Epithelial cell of prostate (primary cell): Measurements from ENCODE around the gene ZNF106.
A peak's percentile ranks its signal among the peaks of the same experiment; 100 is the strongest.

Experiments
- DNase-seq: peaks from one replicate; pipeline ENCODE4 v3.0.0-alpha.2; 2011; ENCODE audit warnings: low read depth, low spot score
- H3K27ac ChIP-seq: fragments of 450-650 bp; 2 replicates; pipeline ENCODE4 v1.5.1; 2017; ENCODE audit warnings: mild to moderate bottlenecking

Gene ZNF106

DNA sequence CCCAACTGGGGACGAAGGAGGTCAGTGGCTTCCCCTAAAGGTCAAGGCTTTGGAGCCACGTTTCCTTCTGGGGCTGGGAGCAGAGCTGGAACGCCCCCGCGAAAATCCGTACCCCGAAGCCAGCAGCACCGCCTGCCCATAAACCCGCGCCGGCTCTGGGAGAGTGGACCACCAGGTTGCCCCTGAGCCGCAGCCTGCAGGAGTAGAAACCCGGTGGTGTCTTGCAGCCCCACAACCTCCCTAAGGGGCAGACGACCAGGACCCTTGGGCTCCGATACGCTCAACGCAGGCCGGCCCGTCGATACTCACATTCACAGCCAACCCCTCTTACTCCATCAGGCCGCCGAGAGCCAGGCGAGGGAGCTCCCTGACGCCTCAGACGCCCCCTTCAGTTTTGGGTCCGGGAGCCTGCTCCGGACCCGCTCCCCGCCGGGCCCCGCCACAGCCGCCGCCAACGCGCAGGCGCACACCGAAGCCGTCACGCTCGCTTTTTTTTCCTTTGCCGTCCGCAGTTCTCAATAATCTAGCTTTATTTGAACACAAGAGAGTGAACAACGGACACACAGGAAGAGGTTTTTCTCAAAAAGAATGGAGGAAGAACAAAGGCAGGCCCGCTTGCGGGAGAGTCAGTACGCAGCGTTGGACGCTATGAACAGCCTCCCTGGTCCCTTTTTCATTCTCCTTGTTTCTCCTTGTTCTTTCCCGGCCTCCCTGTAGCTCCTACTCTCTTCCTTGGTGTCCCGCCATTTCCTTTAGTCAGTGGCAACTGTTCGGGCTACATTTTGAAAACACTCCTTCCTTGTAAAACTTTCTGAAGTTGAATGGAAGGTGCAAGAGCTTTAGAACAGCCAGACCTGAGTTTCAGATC lies at the start of gene ZNF106:
Gene ZNF106 (minus strand): TSS at position 471 of the 868 bp plus-strand sequence. CDS start 18,852 bp downstream, outside the sequence.
- H3K27ac ChIP-seq = peak within 1 kb of the TSS; percentile 84
- no peak for DNase-seq

GRCh38 chr15:42533246-42533645 lies 42.3 kb upstream of the ZNF106 start:
- DNase-seq = no peak

DNA sequence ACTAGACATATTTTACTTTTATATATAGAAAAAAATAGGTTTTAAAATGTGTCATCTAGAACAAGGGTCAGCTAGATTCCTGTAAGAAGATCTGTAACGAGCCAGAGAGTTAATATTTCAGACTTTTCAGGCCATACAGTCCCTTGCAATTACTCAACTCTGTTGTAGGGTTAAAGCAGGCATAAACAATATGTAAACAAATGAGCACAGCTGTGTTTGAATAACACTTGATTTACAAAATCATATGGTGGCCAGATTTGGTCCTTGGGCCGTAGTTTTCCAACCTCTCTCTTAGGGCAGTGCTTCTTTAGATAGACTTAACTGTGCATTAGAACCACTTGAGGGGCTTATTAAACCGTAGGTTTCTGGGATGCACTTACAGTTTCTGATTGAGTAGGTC lies 38.0 kb upstream of the ZNF106 start:
- DNase-seq = no peak
- H3K27ac ChIP-seq = no peak overlapping the region

More at GRCh38 chr15:42533246-42533645, 42.3 kb upstream of the ZNF106 start:
- H3K27ac ChIP-seq = no peak overlapping the region

DNA sequence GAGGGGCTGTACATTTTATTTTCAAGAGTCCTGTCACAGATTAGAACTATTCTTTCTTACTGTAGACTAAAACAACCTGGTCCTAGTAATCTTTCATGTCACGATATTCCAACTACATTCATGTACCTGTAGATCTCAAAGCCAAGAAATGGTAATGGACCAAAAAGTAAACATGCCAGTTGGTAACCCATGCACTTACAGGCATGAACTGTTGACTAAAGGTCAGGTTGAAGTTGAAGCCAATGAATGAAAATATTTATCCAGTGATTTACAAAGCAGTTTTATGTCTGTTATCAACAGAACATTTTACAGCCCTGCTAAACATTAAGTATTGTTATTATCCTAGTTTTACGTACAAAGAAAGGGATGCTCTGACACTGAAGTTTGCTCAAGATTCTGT lies 32.4 kb upstream of the ZNF106 start:
- no peak for DNase-seq

GRCh38 chr15:42511007-42511391 lies 20.1 kb upstream of the ZNF106 start:
- DNase-seq = no peak
- H3K27ac ChIP-seq = no peak overlapping the region

More for the DNA sequence above, 32.4 kb upstream of the ZNF106 start:
- H3K27ac ChIP-seq = no peak overlapping the region

DNA sequence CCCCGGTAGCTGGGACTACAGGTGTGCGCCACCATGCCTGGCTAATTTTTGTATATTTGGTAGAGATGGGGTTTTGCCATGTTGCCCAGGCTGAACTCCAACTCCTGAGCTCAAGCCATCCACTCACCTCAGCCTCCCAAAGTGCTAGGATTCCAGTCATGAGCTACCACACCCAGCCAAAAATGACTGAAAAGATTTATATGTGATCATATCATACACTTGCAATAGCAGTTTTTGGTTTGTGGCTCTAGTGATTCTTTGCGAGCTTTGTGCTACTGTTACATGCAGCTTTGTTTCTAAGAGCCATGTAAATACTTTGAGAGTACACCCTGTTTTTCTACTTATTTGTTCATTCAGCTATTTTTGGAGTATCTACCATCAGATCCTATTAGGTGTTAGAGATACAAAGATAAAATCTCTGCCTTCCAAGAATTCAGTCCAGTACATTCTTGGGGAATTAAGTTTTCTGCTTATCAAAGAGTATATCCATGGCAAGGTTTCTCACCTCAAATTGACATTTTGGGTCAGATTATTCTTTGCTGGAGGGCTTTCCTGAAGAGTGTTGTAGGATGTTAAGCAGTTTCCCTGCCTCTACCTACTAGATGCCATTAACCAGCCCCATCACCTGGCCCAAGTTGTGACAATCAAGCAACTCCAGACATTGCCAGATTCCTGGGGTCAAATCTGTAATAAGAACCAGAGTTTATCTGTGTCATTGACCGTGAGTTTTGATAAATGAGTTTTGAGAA lies 19.5 kb upstream of the ZNF106 start:
- no peak for DNase-seq
- no peak overlapping the region for H3K27ac ChIP-seq

- no peak overlapping the region for H3K27ac ChIP-seq
- DNase-seq = no peak
These were observed 17.3 kb upstream of the ZNF106 start for GRCh38 chr15:42508263-42508690.

DNA sequence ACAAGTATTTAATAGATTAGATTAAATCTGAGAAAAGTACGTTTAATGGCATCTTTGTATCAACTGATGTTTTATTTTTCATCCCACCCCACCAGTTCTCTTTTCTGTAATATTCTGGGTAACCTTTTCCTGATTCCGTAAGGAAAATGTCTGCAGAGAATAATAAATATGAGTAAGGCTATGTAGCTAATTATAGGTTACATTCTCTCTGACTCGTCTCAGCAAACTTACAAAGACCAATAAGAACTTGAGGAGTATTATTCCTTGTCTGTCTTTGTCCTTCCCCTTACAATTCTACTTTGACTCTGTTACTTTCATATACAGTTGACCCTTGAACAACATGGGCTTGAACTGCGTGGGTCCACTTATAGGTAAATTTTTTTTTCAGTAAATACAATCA lies 16.6 kb upstream of the ZNF106 start:
- H3K27ac ChIP-seq = no peak overlapping the region
- DNase-seq = no peak

DNA sequence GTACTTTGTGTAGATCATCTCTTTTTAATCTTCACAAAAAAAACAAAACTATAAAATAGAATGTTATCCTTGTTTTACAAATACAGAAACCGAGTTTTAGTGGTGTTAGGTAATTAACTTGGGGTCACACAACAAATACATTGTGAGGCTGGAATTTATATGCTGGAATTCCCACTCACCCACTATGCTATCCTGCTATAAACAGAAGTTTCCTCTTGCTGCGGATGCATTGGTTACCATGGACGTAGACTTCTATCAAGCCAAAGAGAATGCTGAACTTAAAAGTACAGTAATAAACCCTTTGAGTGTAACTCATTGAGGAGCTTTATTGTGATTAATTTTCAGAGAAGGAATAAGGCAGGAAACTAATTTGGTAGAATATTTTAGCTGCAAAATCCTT lies 13.7 kb upstream of the ZNF106 start:
- no peak for DNase-seq
- H3K27ac ChIP-seq = no peak overlapping the region

DNA sequence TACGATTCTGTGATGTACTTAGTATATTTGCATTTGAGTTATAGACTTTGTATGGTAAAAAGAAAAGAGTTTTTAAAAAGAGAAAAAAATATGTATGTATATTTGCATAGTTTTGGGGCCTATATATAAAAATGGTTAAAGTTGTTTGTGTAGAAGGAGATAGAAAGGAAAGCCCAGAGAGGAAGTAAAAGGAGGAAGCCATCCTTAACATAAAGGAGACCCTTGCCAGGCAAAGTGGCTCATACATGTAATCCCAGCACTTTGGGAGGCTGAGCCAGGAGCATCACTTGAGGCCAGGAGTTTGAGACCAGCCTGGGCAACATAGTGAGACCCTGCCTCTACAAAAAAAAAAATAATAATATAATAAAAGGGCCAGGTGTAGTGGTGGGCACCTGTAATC lies 12.9 kb upstream of the ZNF106 start:
- no peak overlapping the region for H3K27ac ChIP-seq
- no peak for DNase-seq

GRCh38 chr15:42502477-42502876 lies 11.5 kb upstream of the ZNF106 start:
- no peak for DNase-seq

GRCh38 chr15:42499858-42500609 lies 9.1 kb upstream of the ZNF106 start:
- DNase-seq = no peak
- H3K27ac ChIP-seq = peak overlapping the region; percentile 47

More at GRCh38 chr15:42502477-42502876, 11.5 kb upstream of the ZNF106 start:
- H3K27ac ChIP-seq = no peak overlapping the region

- no peak for DNase-seq
These were observed 7.5 kb upstream of the ZNF106 start for GRCh38 chr15:42498212-42499068.

DNA sequence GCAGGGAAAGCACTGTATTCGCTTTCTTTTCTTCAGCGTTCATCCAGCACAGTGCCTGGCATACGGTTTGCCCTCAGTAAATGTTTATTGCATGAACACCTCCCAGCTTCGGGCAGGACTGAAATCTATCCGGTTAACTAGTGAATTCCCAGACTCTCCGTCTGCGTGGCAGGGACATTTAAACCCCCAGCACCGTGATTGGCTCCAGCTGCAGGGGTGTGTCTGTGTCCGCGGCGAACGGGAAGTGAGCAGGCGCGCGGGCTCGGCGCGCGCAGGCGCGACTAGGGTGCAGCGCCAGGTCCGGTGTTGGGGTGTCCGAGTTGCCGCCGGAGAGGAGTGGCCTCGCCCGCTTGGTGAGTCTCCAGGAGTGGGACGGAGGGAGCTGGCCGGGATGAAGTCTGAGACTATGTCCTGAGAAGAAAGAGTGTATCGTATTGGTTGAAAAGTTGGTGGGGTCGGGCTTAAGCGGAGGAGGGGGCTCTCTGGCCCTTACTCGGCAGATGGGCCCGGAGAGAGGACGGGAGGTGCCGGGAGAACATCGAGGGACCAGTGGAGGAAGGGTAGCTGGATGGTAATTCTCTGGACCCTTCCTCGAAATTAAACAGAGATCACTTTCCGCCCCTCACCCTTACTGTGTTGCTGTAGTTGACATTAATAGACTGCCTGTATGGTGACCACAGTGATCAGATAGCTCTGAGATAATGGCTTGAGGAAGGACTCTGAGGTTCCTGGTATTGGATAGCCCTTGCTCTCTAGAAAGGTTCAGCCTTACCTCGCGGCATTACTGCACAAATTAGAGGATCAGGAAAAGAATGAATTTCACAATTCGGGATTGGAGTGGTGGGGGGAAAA lies 4.6 kb upstream of the ZNF106 start, which contains the start of gene SNAP23:
Gene SNAP23 (plus strand): TSS at position 274 of the 852 bp plus-strand sequence. CDS start 16,213 bp downstream, outside the sequence.
- H3K27ac ChIP-seq = peak within 1 kb of the TSS; percentile 97
- DNase-seq = peak; percentile 76

More at GRCh38 chr15:42498212-42499068, 7.5 kb upstream of the ZNF106 start:
- H3K27ac ChIP-seq = peak overlapping the region; percentile 47

DNA sequence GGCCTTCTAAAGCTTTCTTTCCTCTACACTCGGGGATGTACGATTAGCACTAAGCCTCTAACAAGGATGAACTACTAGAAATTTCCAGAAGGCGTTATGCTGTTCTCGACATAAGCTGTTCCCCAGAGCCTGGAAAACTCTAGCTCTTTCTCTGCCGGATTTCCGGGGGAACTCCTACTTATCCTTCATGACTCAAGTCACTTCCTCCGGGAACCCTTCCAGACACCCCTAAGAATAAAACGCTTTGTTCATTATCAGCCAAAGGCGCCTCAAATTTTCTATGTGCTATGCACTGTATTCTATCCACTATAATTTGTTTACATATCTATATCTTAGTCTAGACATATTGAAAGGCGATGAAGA lies 4.0 kb upstream of the ZNF106 start:
- peak overlapping the region; percentile 97 for H3K27ac ChIP-seq
- no peak for DNase-seq

DNA sequence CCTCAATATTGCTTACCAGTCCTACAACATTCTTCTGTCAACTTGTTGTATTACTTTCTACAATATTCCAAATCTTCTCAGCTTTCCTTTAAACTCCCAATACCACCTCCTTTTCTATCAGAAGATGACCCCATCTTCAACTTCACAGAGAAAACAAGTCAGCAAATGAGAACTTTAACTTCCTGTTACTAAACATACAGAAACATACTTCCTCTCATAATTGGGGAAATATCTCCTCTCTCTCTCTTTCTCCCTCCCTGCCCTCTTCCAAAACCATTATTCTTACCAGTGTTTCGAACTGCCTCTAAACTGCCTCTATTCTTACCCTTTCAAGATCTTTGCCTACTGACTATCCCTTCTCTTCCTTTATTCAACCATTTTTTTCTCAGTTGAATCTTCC lies 2.7 kb upstream of the ZNF106 start:
- no peak for DNase-seq
- H3K27ac ChIP-seq = peak overlapping the region; percentile 97

- no peak for DNase-seq
- peak overlapping the region; percentile 84 for H3K27ac ChIP-seq
These were observed 741 bp upstream of the ZNF106 start for GRCh38 chr15:42491539-42492225.

- DNase-seq = no peak
These were observed 660 bp downstream of the ZNF106 start for GRCh38 chr15:42490291-42490670.

More at GRCh38 chr15:42490291-42490670, 660 bp downstream of the ZNF106 start:
- peak overlapping the region; percentile 84 for H3K27ac ChIP-seq
